ENCODE measurements around the gene R3HDM2.

The R3HDM2 gene

GRCh38 chr12:57203791-57204190 is 227.1 kb downstream of the R3HDM2 start:
- no peaks in the 10 kb centered on the region for H3K27me3 ChIP-seq (ENCODE audit: low read depth)
- no peaks in the 10 kb centered on the region for H3K9me3 ChIP-seq
- no peaks in the 10 kb centered on the region for H3K4me1 ChIP-seq
- in situ Hi-C loops (cut with MboI; ENCODE audit: low sequenced_read_pairs), result no loop called here
- no peak for DNase-seq (ENCODE audit: low spot score in 2 of 2)
- H3K36me3 ChIP-seq (replicated peaks), result no peaks in the 10 kb centered on the region; the same call in none of the 2 replicates
- no peak overlapping the region for H3K4me3 ChIP-seq

All from HAP-1 (cell line).